ENCODE data around the gene PARN.

- TF ChIP-seq, protein P1, sequence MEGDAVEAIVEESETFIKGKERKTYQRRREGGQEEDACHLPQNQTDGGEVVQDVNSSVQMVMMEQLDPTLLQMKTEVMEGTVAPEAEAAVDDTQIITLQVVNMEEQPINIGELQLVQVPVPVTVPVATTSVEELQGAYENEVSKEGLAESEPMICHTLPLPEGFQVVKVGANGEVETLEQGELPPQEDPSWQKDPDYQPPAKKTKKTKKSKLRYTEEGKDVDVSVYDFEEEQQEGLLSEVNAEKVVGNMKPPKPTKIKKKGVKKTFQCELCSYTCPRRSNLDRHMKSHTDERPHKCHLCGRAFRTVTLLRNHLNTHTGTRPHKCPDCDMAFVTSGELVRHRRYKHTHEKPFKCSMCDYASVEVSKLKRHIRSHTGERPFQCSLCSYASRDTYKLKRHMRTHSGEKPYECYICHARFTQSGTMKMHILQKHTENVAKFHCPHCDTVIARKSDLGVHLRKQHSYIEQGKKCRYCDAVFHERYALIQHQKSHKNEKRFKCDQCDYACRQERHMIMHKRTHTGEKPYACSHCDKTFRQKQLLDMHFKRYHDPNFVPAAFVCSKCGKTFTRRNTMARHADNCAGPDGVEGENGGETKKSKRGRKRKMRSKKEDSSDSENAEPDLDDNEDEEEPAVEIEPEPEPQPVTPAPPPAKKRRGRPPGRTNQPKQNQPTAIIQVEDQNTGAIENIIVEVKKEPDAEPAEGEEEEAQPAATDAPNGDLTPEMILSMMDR (conservative IDR thresholded peaks at IDR 0.05 in 1 of 2, IDR thresholded peaks at IDR 0.05 in 1 of 2; ENCODE audit: low read depth in 1 of 2, low read length in 2 of 2): no peak
- no peak for TF ChIP-seq EZH2 (IDR thresholded peaks at IDR 0.05; ENCODE audit: low read length, missing control alignments)
These were observed 4.3 kb upstream of the PARN start for GRCh38 chr16:14634389-14634725.
